ENCODE data around the gene NR2F6. TPM values are rescaled to one million over a fixed set of nuclear protein-coding genes. Genes with fewer than 3 reads are reported as not detected.

The NR2F6 gene
- total RNA-seq, 1 donor from 2014 or later, result 70.9 TPM

DNA sequence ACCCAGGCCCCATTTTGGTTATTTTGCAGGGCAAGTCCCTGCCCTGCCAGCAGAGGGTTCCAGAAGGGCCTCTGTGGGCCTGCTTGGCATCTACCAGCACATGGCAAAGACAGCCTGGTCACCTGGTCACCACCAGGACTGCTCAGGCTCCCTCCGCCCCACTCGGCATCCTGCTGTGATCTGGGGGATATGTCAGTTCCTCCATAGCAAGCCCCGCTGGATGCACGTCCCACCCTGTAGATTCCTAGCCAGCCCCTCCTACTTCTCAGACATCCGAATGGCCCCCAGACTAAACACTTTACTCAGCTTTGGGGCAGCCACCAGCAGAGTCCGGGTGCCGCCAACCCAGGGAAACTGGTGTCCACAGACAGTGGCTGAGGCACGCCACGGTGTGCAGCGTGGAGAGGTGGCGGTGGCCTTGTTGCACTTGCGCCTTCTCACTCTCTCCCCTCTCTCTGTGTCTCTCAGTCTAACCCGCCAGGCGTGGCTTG is 62.4 kb downstream of the NR2F6 start:
- Mint-ChIP-seq H3K4me3 (no peak overlapping the region), H3K27me3 (no peaks in the 10 kb centered on the region), H3K36me3 (peaks cover 6% of the 10 kb centered on the region), H3K4me1 (ENCODE audit: unreplicated experiment) (peaks cover 5% of the 10 kb centered on the region), H3K9me3 (no peaks in the 10 kb centered on the region), H3K27ac (peak overlapping the region; percentile 61)
- DNase-seq (ENCODE audit: extremely low spot score, unreplicated experiment), result no peak
- TF ChIP-seq, protein P1, sequence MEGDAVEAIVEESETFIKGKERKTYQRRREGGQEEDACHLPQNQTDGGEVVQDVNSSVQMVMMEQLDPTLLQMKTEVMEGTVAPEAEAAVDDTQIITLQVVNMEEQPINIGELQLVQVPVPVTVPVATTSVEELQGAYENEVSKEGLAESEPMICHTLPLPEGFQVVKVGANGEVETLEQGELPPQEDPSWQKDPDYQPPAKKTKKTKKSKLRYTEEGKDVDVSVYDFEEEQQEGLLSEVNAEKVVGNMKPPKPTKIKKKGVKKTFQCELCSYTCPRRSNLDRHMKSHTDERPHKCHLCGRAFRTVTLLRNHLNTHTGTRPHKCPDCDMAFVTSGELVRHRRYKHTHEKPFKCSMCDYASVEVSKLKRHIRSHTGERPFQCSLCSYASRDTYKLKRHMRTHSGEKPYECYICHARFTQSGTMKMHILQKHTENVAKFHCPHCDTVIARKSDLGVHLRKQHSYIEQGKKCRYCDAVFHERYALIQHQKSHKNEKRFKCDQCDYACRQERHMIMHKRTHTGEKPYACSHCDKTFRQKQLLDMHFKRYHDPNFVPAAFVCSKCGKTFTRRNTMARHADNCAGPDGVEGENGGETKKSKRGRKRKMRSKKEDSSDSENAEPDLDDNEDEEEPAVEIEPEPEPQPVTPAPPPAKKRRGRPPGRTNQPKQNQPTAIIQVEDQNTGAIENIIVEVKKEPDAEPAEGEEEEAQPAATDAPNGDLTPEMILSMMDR (conservative IDR thresholded peaks at IDR 0.05), result no peak

Other genes with a start within 250 kb of the NR2F6 start
- 27.6 and 42.9 TPM in 2 replicates for gene CPAMD8, start 219.1 kb downstream of the NR2F6 start, total RNA-seq (ENCODE audit: low replicate concordance)
- 10.7 and 18.8 TPM in 2 replicates for gene HAUS8, start 170.5 kb downstream of the NR2F6 start, total RNA-seq (ENCODE audit: low replicate concordance)
- 71.7 and 83.8 TPM in 2 replicates for gene MYO9B, start 170.1 kb downstream of the NR2F6 start, total RNA-seq (ENCODE audit: low replicate concordance)
- gene USE1, start 30.6 kb downstream of the NR2F6 start, total RNA-seq (ENCODE audit: low replicate concordance), result 18.7 and 22.3 TPM in 2 replicates
- 19.2 and 23.8 TPM in 2 replicates for gene OCEL1, start 19.7 kb downstream of the NR2F6 start, total RNA-seq (ENCODE audit: low replicate concordance)
- gene USHBP1, start 18.8 kb upstream of the NR2F6 start, total RNA-seq (ENCODE audit: low replicate concordance), result 0.29 TPM in 1 of 2 replicates, not detected in the other
- gene BABAM1, start 21.5 kb upstream of the NR2F6 start, total RNA-seq (ENCODE audit: low replicate concordance), result 84.6 and 93.3 TPM in 2 replicates
- 1.3 and 5.9 TPM in 2 replicates for gene ANKLE1, start 36.0 kb upstream of the NR2F6 start, total RNA-seq (ENCODE audit: low replicate concordance)
- 11.6 and 14.3 TPM in 2 replicates for gene ABHD8, start 57.5 kb upstream of the NR2F6 start, total RNA-seq (ENCODE audit: low replicate concordance)
- 79.2 and 111 TPM in 2 replicates for gene MRPL34, start 60.0 kb upstream of the NR2F6 start, total RNA-seq (ENCODE audit: low replicate concordance)
- gene DDA1, start 63.6 kb upstream of the NR2F6 start, total RNA-seq (ENCODE audit: low replicate concordance), result 38.7 and 46.0 TPM in 2 replicates
- 38.4 and 51.3 TPM in 2 replicates for gene ANO8, start 88.9 kb upstream of the NR2F6 start, total RNA-seq (ENCODE audit: low replicate concordance)
- gene GTPBP3, start 91.6 kb upstream of the NR2F6 start, total RNA-seq (ENCODE audit: low replicate concordance), result 40.0 and 48.4 TPM in 2 replicates
- 0.72 TPM in 1 of 2 replicates, not detected in the other for gene PLVAP, start 131.4 kb upstream of the NR2F6 start, total RNA-seq (ENCODE audit: low replicate concordance)
- not detected in 2 replicates for gene CCDC194, start 148.3 kb upstream of the NR2F6 start, total RNA-seq (ENCODE audit: low replicate concordance)
- 2.5 and 3.8 TPM in 2 replicates for gene BST2, start 159.7 kb upstream of the NR2F6 start, total RNA-seq (ENCODE audit: low replicate concordance)
- 32.0 and 37.7 TPM in 2 replicates for gene MVB12A, start 174.1 kb upstream of the NR2F6 start, total RNA-seq (ENCODE audit: low replicate concordance)
- 0.74 and 0.87 TPM in 2 replicates for gene TMEM221, start 202.7 kb upstream of the NR2F6 start, total RNA-seq (ENCODE audit: low replicate concordance)
- gene NXNL1, start 215.0 kb upstream of the NR2F6 start, total RNA-seq (ENCODE audit: low replicate concordance), result not detected in 2 replicates
- gene SLC27A1, start 224.6 kb upstream of the NR2F6 start, total RNA-seq (ENCODE audit: low replicate concordance), result 12.1 and 15.5 TPM in 2 replicates